ENCODE results near the gene UBE2G2.

The UBE2G2 gene

GRCh38 chr21:44816761-44817505 lies 15.3 kb upstream of the UBE2G2 start:
- Histone ChIP-seq H4K8ac (ENCODE audit: low read depth, low read length) (peak overlapping the region; percentile 86), H2BK120ac (ENCODE audit: low read depth, low read length) (no peak overlapping the region), H3K14ac (ENCODE audit: low read length) (peak overlapping the region; percentile 71), H3K18ac (ENCODE audit: low read length) (peak overlapping the region; percentile 90), H2BK5ac (ENCODE audit: low read length) (peak overlapping the region; percentile 5), H2AK5ac (ENCODE audit: low read depth, low read length) (peak overlapping the region; percentile 75), H3K27me3 (ENCODE audit: control insufficient read depth in 3 of 3, insufficient read depth in 3 of 3, low read depth in 1 of 3, low read length in 3 of 3) (peaks cover 0 to 3% (median 0%) of the 10 kb centered on the region in 3 experiments), H3K4me1 (ENCODE audit: control insufficient read depth in 2 of 2, insufficient read depth in 1 of 2, low read depth in 1 of 2, low read length in 2 of 2) (peaks cover 0 to 7% of the 10 kb centered on the region in 2 donors), H2BK12ac (ENCODE audit: low read length) (no peak overlapping the region), H3K9me3 (replicated peaks in 1 of 2; ENCODE audit: control insufficient read depth in 2 of 2, insufficient read depth in 1 of 2, low read depth in 1 of 2, low read length in 2 of 2) (peaks cover 16 to 19% of the 10 kb centered on the region in 2 donors), H3K36me3 (replicated peaks in 1 of 2; ENCODE audit: control insufficient read depth in 2 of 2, insufficient read depth in 2 of 2, low read length in 2 of 2) (peaks cover 6 to 19% of the 10 kb centered on the region in 2 donors), H3K4ac (ENCODE audit: low read length) (peak overlapping the region; percentile 37), H3K4me3 (ENCODE audit: low read length in 2 of 2) (peak overlapping the region; percentile 62 to 85), H3K4me2 (ENCODE audit: insufficient read depth, low read length, poor library complexity, severe bottlenecking) (peak overlapping the region; percentile 94), H3K9ac (ENCODE audit: low read depth, low read length, poor library complexity) (peak overlapping the region; percentile 93), H3K79me1 (ENCODE audit: low read depth, low read length) (peaks cover 24% of the 10 kb centered on the region), H3K23ac (ENCODE audit: low read depth, low read length, poor library complexity) (peak overlapping the region; percentile 91), H3K27ac (replicated peaks; ENCODE audit: low read length) (no peak overlapping the region), H2BK15ac (ENCODE audit: low read length) (no peak overlapping the region), H2AFZ (ENCODE audit: low read length) (peak overlapping the region; percentile 92), H4K91ac (ENCODE audit: low read depth, low read length, poor library complexity) (no peak overlapping the region)
- WGBS, 2 donors (ENCODE audit: extremely low coverage in 2 of 2, insufficient read length in 2 of 2, insufficient replicate concordance in 1 of 2), result no CpG with 5 or more reads among the region's 57 CpGs
- DNase-seq (ENCODE audit: low spot score), result no peak

GRCh38 chr21:44815852-44816628 lies 14.4 kb upstream of the UBE2G2 start:
- Histone ChIP-seq H3K18ac (ENCODE audit: low read length) (no peak overlapping the region), H3K79me1 (ENCODE audit: low read depth, low read length) (peaks cover 24% of the 10 kb centered on the region), H3K36me3 (replicated peaks in 1 of 2; ENCODE audit: control insufficient read depth in 2 of 2, insufficient read depth in 2 of 2, low read length in 2 of 2) (peaks cover 6 to 26% of the 10 kb centered on the region in 2 donors), H3K14ac (ENCODE audit: low read length) (no peak overlapping the region), H2BK120ac (ENCODE audit: low read depth, low read length) (no peak overlapping the region), H3K23ac (ENCODE audit: low read depth, low read length, poor library complexity) (peak overlapping the region; percentile 3), H3K4me1 (ENCODE audit: control insufficient read depth in 2 of 2, insufficient read depth in 1 of 2, low read depth in 1 of 2, low read length in 2 of 2) (peaks cover 0 to 7% of the 10 kb centered on the region in 2 donors), H2BK15ac (ENCODE audit: low read length) (no peak overlapping the region), H2BK5ac (ENCODE audit: low read length) (no peak overlapping the region), H3K27ac (replicated peaks; ENCODE audit: low read length) (no peak overlapping the region), H3K4me2 (ENCODE audit: insufficient read depth, low read length, poor library complexity, severe bottlenecking) (no peak overlapping the region), H4K8ac (ENCODE audit: low read depth, low read length) (no peak overlapping the region), H2AK5ac (ENCODE audit: low read depth, low read length) (no peak overlapping the region), H3K27me3 (ENCODE audit: control insufficient read depth in 3 of 3, insufficient read depth in 3 of 3, low read depth in 1 of 3, low read length in 3 of 3) (peaks cover 0 to 3% (median 0%) of the 10 kb centered on the region in 3 experiments), H2BK12ac (ENCODE audit: low read length) (no peak overlapping the region), H3K9me3 (replicated peaks in 1 of 2; ENCODE audit: control insufficient read depth in 2 of 2, insufficient read depth in 1 of 2, low read depth in 1 of 2, low read length in 2 of 2) (peaks cover 12 to 14% of the 10 kb centered on the region in 2 donors), H3K4ac (ENCODE audit: low read length) (no peak overlapping the region), H3K9ac (ENCODE audit: low read depth, low read length, poor library complexity) (no peak overlapping the region), H3K4me3 (ENCODE audit: low read length in 2 of 2) (no peak overlapping the region), H2AFZ (ENCODE audit: low read length) (no peak overlapping the region), H4K91ac (ENCODE audit: low read depth, low read length, poor library complexity) (no peak overlapping the region)
- DNase-seq (ENCODE audit: low spot score), result no peak
- WGBS, 2 donors (ENCODE audit: extremely low coverage in 2 of 2, insufficient read length in 2 of 2, insufficient replicate concordance in 1 of 2), result no CpG with 5 or more reads among the region's 10 CpGs

- H2BK15ac ChIP-seq (ENCODE audit: low read length), result no peak overlapping the region
- WGBS, 2 donors (ENCODE audit: extremely low coverage in 2 of 2, insufficient read length in 2 of 2, insufficient replicate concordance in 1 of 2), result no CpG with 5 or more reads among the region's 8 CpGs
- peaks cover 13 to 33% of the 10 kb centered on the region in 2 donors for H3K36me3 ChIP-seq (replicated peaks in 1 of 2; ENCODE audit: control insufficient read depth in 2 of 2, insufficient read depth in 2 of 2, low read length in 2 of 2)
- DNase-seq (ENCODE audit: low spot score), result no peak
- no peak overlapping the region for H2AFZ ChIP-seq (ENCODE audit: low read length)
- peaks cover 12 to 16% of the 10 kb centered on the region in 2 donors for H3K9me3 ChIP-seq (replicated peaks in 1 of 2; ENCODE audit: control insufficient read depth in 2 of 2, insufficient read depth in 1 of 2, low read depth in 1 of 2, low read length in 2 of 2)
- no peak overlapping the region for H3K27ac ChIP-seq (replicated peaks; ENCODE audit: low read length)
- H4K91ac ChIP-seq (ENCODE audit: low read depth, low read length, poor library complexity), result no peak overlapping the region
- H3K27me3 ChIP-seq (ENCODE audit: control insufficient read depth in 3 of 3, insufficient read depth in 3 of 3, low read depth in 1 of 3, low read length in 3 of 3), result peaks cover 0 to 3% (median 0%) of the 10 kb centered on the region in 3 experiments
- H2BK120ac ChIP-seq (ENCODE audit: low read depth, low read length), result no peak overlapping the region
- H4K8ac ChIP-seq (ENCODE audit: low read depth, low read length), result no peak overlapping the region
- H3K14ac ChIP-seq (ENCODE audit: low read length), result no peak overlapping the region
- peak overlapping the region; percentile 56 for H2AK5ac ChIP-seq (ENCODE audit: low read depth, low read length)
- peaks cover 0 to 7% of the 10 kb centered on the region in 2 donors for H3K4me1 ChIP-seq (ENCODE audit: control insufficient read depth in 2 of 2, insufficient read depth in 1 of 2, low read depth in 1 of 2, low read length in 2 of 2)
- H3K4me2 ChIP-seq (ENCODE audit: insufficient read depth, low read length, poor library complexity, severe bottlenecking), result no peak overlapping the region
- no peak overlapping the region for H3K9ac ChIP-seq (ENCODE audit: low read depth, low read length, poor library complexity)
- H3K4me3 ChIP-seq (ENCODE audit: low read length in 2 of 2), result no peak overlapping the region
- no peak overlapping the region for H3K18ac ChIP-seq (ENCODE audit: low read length)
- H3K4ac ChIP-seq (ENCODE audit: low read length), result no peak overlapping the region
- H3K23ac ChIP-seq (ENCODE audit: low read depth, low read length, poor library complexity), result peak overlapping the region; percentile 3
- no peak overlapping the region for H2BK5ac ChIP-seq (ENCODE audit: low read length)
- H2BK12ac ChIP-seq (ENCODE audit: low read length), result no peak overlapping the region
- peaks cover 28% of the 10 kb centered on the region for H3K79me1 ChIP-seq (ENCODE audit: low read depth, low read length)
Observed at GRCh38 chr21:44815225-44815624, 13.6 kb upstream of the UBE2G2 start.

GRCh38 chr21:44814498-44815023 lies 12.9 kb upstream of the UBE2G2 start:
- H3K9me3 ChIP-seq (replicated peaks in 1 of 2; ENCODE audit: control insufficient read depth in 2 of 2, insufficient read depth in 1 of 2, low read depth in 1 of 2, low read length in 2 of 2), result peaks cover 10 to 12% of the 10 kb centered on the region in 2 donors
- H3K27me3 ChIP-seq (ENCODE audit: control insufficient read depth in 3 of 3, insufficient read depth in 3 of 3, low read depth in 1 of 3, low read length in 3 of 3), result peaks cover 0 to 3% (median 0%) of the 10 kb centered on the region in 3 experiments
- H3K79me1 ChIP-seq (ENCODE audit: low read depth, low read length), result peaks cover 29% of the 10 kb centered on the region
- no peak overlapping the region for H2BK5ac ChIP-seq (ENCODE audit: low read length)
- H3K27ac ChIP-seq (replicated peaks; ENCODE audit: low read length), result no peak overlapping the region
- peaks cover 0 to 7% of the 10 kb centered on the region in 2 donors for H3K4me1 ChIP-seq (ENCODE audit: control insufficient read depth in 2 of 2, insufficient read depth in 1 of 2, low read depth in 1 of 2, low read length in 2 of 2)
- H3K4me2 ChIP-seq (ENCODE audit: insufficient read depth, low read length, poor library complexity, severe bottlenecking), result no peak overlapping the region
- no peak overlapping the region for H2BK120ac ChIP-seq (ENCODE audit: low read depth, low read length)
- H4K8ac ChIP-seq (ENCODE audit: low read depth, low read length), result no peak overlapping the region
- H2BK12ac ChIP-seq (ENCODE audit: low read length), result no peak overlapping the region
- peaks cover 14 to 40% of the 10 kb centered on the region in 2 donors for H3K36me3 ChIP-seq (replicated peaks in 1 of 2; ENCODE audit: control insufficient read depth in 2 of 2, insufficient read depth in 2 of 2, low read length in 2 of 2)
- no peak overlapping the region for H3K9ac ChIP-seq (ENCODE audit: low read depth, low read length, poor library complexity)
- WGBS, 2 donors (ENCODE audit: extremely low coverage in 2 of 2, insufficient read length in 2 of 2, insufficient replicate concordance in 1 of 2), result no CpG with 5 or more reads among the region's 11 CpGs
- H3K23ac ChIP-seq (ENCODE audit: low read depth, low read length, poor library complexity), result no peak overlapping the region
- no peak overlapping the region for H3K4ac ChIP-seq (ENCODE audit: low read length)
- H2AK5ac ChIP-seq (ENCODE audit: low read depth, low read length), result no peak overlapping the region
- no peak overlapping the region for H2BK15ac ChIP-seq (ENCODE audit: low read length)
- H3K18ac ChIP-seq (ENCODE audit: low read length), result no peak overlapping the region
- no peak for DNase-seq (ENCODE audit: low spot score)
- H3K4me3 ChIP-seq (ENCODE audit: low read length in 2 of 2), result no peak overlapping the region
- H3K14ac ChIP-seq (ENCODE audit: low read length), result no peak overlapping the region
- no peak overlapping the region for H2AFZ ChIP-seq (ENCODE audit: low read length)
- H4K91ac ChIP-seq (ENCODE audit: low read depth, low read length, poor library complexity), result no peak overlapping the region
